ENCODE measurements around the gene CCL16.
"Not testable (repeated sequence)": the region's sequence is repeated elsewhere in the genome, so short reads cannot be mapped to it uniquely, and the experiment has no call there.

Gene CCL16

GRCh38 chr17:35981246-35981645 is at the start of gene CCL16:
Gene CCL16 (minus strand): TSS chr17:35981497. CDS start chr17:35981420, 77 bp downstream.
- H3K27ac ChIP-seq (ENCODE audit: low read length): no peak within 1 kb of the TSS
- H3K4me3 ChIP-seq (ENCODE audit: low read length in 2 of 2): no peak within 1 kb of the TSS
- H3K9ac ChIP-seq (ENCODE audit: low read length in 2 of 2): no peak within 1 kb of the TSS
- no peaks in the 10 kb centered on the region for H3K4me1 ChIP-seq (ENCODE audit: control insufficient read depth, insufficient read depth, low read length)
- H3K36me3 ChIP-seq (ENCODE audit: control insufficient read depth in 2 of 2, insufficient read depth in 2 of 2, low read length in 2 of 2): no peaks in the 10 kb centered on the region
- no peaks in the 10 kb centered on the region for H3K9me3 ChIP-seq (ENCODE audit: control insufficient read depth in 2 of 2, low read length in 2 of 2)
- H3K27me3 ChIP-seq (ENCODE audit: control insufficient read depth in 1 of 2, insufficient read depth in 2 of 2, low read length in 2 of 2): peaks cover 0 to 6% of the 10 kb centered on the region in 2 donors

GRCh38 chr17:36030956-36031355 is 49.7 kb upstream of the CCL16 start:
- no peak overlapping the region for H3K27ac ChIP-seq (ENCODE audit: low read length)

DNA sequence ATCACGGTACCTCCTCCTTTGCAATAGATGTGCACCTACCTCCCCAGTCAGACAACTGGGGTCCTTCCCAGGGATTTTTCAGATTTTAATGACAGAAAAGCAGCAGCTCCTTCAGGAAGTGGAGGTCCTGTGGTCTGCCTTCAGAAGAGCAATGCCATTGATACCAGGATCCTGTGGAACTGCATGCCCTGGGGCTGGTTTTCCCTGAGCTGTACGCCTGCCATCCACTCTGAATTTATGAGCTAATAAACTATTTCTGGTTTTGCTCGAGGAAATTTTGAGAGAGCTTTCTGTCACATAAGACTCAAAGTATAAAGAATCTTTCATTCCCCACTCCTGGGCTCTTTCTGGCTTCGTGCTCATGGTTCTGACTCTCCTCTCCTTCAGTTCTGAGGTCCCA is 46.5 kb upstream of the CCL16 start:
- Histone ChIP-seq H3K27ac (ENCODE audit: low read length) (no peak overlapping the region), H3K4me3 (ENCODE audit: low read length in 2 of 2) (no peak overlapping the region), H3K9ac (ENCODE audit: low read length in 2 of 2) (no peak overlapping the region), H3K36me3 (ENCODE audit: control insufficient read depth in 2 of 2, insufficient read depth in 2 of 2, low read length in 2 of 2) (no peaks in the 10 kb centered on the region), H3K9me3 (ENCODE audit: control insufficient read depth in 2 of 2, low read length in 2 of 2) (no peaks in the 10 kb centered on the region), H3K27me3 (ENCODE audit: control insufficient read depth in 1 of 2, insufficient read depth in 2 of 2, low read length in 2 of 2) (peaks cover 0 to 4% of the 10 kb centered on the region in 2 donors), H3K4me1 (ENCODE audit: control insufficient read depth, insufficient read depth, low read length) (no peaks in the 10 kb centered on the region)

More at GRCh38 chr17:36030956-36031355, 49.7 kb upstream of the CCL16 start:
- Histone ChIP-seq H3K4me3 (ENCODE audit: low read length in 2 of 2) (no peak overlapping the region), H3K36me3 (ENCODE audit: control insufficient read depth in 2 of 2, insufficient read depth in 2 of 2, low read length in 2 of 2) (no peaks in the 10 kb centered on the region), H3K9me3 (ENCODE audit: control insufficient read depth in 2 of 2, low read length in 2 of 2) (no peaks in the 10 kb centered on the region), H3K9ac (ENCODE audit: low read length in 2 of 2) (no peak overlapping the region), H3K27me3 (ENCODE audit: control insufficient read depth in 1 of 2, insufficient read depth in 2 of 2, low read length in 2 of 2) (no peaks in the 10 kb centered on the region), H3K4me1 (ENCODE audit: control insufficient read depth, insufficient read depth, low read length) (no peaks in the 10 kb centered on the region)

DNA sequence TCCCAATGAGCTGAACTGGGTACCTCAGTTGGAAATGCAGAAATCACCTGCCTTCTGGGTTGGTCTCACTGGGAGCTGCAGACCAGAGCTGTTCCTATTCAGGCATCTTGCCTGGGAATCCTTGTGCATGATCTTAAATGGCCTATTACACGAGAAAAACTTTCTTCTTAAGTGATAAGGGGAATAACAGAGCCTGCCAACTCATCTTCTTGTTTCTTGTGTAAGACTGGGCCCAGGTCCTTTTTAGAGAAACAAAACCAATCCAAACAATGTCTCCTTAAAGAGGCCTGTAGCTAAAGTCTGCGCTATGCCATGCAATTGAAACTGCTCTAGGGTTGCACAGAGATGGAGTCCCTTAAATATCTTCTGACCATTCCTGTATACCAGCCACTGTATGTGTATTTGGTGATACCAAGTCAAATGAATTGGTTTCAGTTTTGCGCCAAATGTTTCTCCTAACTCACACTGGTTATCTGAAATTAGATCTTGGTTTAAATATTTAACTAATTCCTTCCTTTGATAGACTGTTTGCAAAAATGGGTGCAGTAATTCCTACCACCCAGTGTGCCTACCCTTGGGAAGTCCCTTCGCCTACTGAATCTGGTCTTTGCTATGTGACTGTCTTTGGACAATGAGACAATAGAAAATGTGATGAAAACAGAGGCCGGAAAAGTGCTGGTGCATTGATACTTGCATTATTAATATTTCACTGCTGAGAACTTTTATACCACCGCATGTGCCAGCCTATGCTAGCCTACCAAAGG is 43.0 kb upstream of the CCL16 start:
- H3K27ac ChIP-seq (ENCODE audit: low read length): no peak overlapping the region
- H3K36me3 ChIP-seq (ENCODE audit: control insufficient read depth in 2 of 2, insufficient read depth in 2 of 2, low read length in 2 of 2): no peaks in the 10 kb centered on the region
- H3K9ac ChIP-seq (ENCODE audit: low read length in 2 of 2): no peak overlapping the region
- no peaks in the 10 kb centered on the region for H3K4me1 ChIP-seq (ENCODE audit: control insufficient read depth, insufficient read depth, low read length)
- H3K4me3 ChIP-seq (ENCODE audit: low read length in 2 of 2): no peak overlapping the region
- no peaks in the 10 kb centered on the region for H3K9me3 ChIP-seq (ENCODE audit: control insufficient read depth in 2 of 2, low read length in 2 of 2)
- peaks cover 0 to 4% of the 10 kb centered on the region in 2 donors for H3K27me3 ChIP-seq (ENCODE audit: control insufficient read depth in 1 of 2, insufficient read depth in 2 of 2, low read length in 2 of 2)

GRCh38 chr17:36019423-36019822 is 38.1 kb upstream of the CCL16 start:
- Histone ChIP-seq H3K9ac (ENCODE audit: low read length in 2 of 2) (no peak overlapping the region), H3K4me1 (ENCODE audit: control insufficient read depth, insufficient read depth, low read length) (no peaks in the 10 kb centered on the region), H3K27ac (ENCODE audit: low read length) (no peak overlapping the region), H3K36me3 (ENCODE audit: control insufficient read depth in 2 of 2, insufficient read depth in 2 of 2, low read length in 2 of 2) (no peaks in the 10 kb centered on the region), H3K27me3 (ENCODE audit: control insufficient read depth in 1 of 2, insufficient read depth in 2 of 2, low read length in 2 of 2) (peaks cover 0 to 7% of the 10 kb centered on the region in 2 donors), H3K4me3 (ENCODE audit: low read length in 2 of 2) (no peak overlapping the region), H3K9me3 (ENCODE audit: control insufficient read depth in 2 of 2, low read length in 2 of 2) (no peaks in the 10 kb centered on the region)

- Histone ChIP-seq H3K27ac (ENCODE audit: low read length) (no peak within 1 kb of the TSS), H3K9me3 (ENCODE audit: control insufficient read depth in 2 of 2, low read length in 2 of 2) (no peaks in the 10 kb centered on the region), H3K4me1 (ENCODE audit: control insufficient read depth, insufficient read depth, low read length) (no peaks in the 10 kb centered on the region), H3K4me3 (ENCODE audit: low read length in 2 of 2) (no peak within 1 kb of the TSS), H3K9ac (ENCODE audit: low read length in 2 of 2) (no peak within 1 kb of the TSS), H3K36me3 (ENCODE audit: control insufficient read depth in 2 of 2, insufficient read depth in 2 of 2, low read length in 2 of 2) (no peaks in the 10 kb centered on the region), H3K27me3 (ENCODE audit: control insufficient read depth in 1 of 2, insufficient read depth in 2 of 2, low read length in 2 of 2) (peaks cover 0 to 3% of the 10 kb centered on the region in 2 donors)
Measured at GRCh38 chr17:36017799-36018198, 36.5 kb upstream of the CCL16 start, which contains the start of gene CCL23. Gene CCL23 (minus strand): TSS chr17:36017972. CDS start chr17:36017897, 75 bp downstream.

DNA sequence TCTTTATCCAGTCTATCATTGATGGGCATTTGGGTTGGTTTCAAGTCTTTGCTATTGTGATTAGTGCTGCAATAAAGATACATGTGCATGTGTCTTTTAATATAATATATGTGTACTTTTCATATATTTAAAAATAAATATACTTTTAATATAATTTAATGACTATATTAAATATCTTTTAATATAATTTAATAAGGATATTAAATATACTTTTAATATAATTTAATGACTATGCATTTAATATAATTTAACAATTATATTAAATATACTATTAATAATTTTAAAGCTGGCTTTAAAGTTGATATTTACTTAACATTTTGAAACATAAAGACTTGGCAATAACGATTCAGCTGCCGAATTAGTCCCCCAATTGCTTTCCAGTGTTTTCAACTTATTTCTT is 35.3 kb upstream of the CCL16 start:
- H3K4me3 ChIP-seq (ENCODE audit: low read length in 2 of 2): no peak overlapping the region
- H3K4me1 ChIP-seq (ENCODE audit: control insufficient read depth, insufficient read depth, low read length): no peaks in the 10 kb centered on the region
- H3K9me3 ChIP-seq (ENCODE audit: control insufficient read depth in 2 of 2, low read length in 2 of 2): peaks cover 7 to 10% of the 10 kb centered on the region in 2 donors
- no peak overlapping the region for H3K9ac ChIP-seq (ENCODE audit: low read length in 2 of 2)
- no peak overlapping the region for H3K27ac ChIP-seq (ENCODE audit: low read length)
- H3K36me3 ChIP-seq (ENCODE audit: control insufficient read depth in 2 of 2, insufficient read depth in 2 of 2, low read length in 2 of 2): no peaks in the 10 kb centered on the region
- H3K27me3 ChIP-seq (ENCODE audit: control insufficient read depth in 1 of 2, insufficient read depth in 2 of 2, low read length in 2 of 2): peaks cover 0 to 6% of the 10 kb centered on the region in 2 donors

- H3K4me3 ChIP-seq (ENCODE audit: low read length in 2 of 2); H3K9ac ChIP-seq (ENCODE audit: low read length in 2 of 2); H3K4me1 ChIP-seq (ENCODE audit: control insufficient read depth, insufficient read depth, low read length); H3K27ac ChIP-seq (ENCODE audit: low read length); H3K27me3 ChIP-seq (ENCODE audit: control insufficient read depth in 1 of 2, insufficient read depth in 2 of 2, low read length in 2 of 2); H3K36me3 ChIP-seq (ENCODE audit: control insufficient read depth in 2 of 2, insufficient read depth in 2 of 2, low read length in 2 of 2): not testable (repeated sequence)
- H3K9me3 ChIP-seq (ENCODE audit: control insufficient read depth in 2 of 2, low read length in 2 of 2): peaks cover 11 to 12% of the 10 kb centered on the region in 2 donors
Measured at GRCh38 chr17:36015895-36016294, 34.6 kb upstream of the CCL16 start.

GRCh38 chr17:36014946-36015345 is 33.6 kb upstream of the CCL16 start:
- Histone ChIP-seq H3K27me3 (ENCODE audit: control insufficient read depth in 1 of 2, insufficient read depth in 2 of 2, low read length in 2 of 2) (peaks cover 0 to 6% of the 10 kb centered on the region in 2 donors), H3K27ac (ENCODE audit: low read length) (no peak overlapping the region), H3K9me3 (ENCODE audit: control insufficient read depth in 2 of 2, low read length in 2 of 2) (peaks cover 12 to 13% of the 10 kb centered on the region in 2 donors), H3K4me3 (ENCODE audit: low read length in 2 of 2) (no peak overlapping the region), H3K9ac (ENCODE audit: low read length in 2 of 2) (no peak overlapping the region), H3K4me1 (ENCODE audit: control insufficient read depth, insufficient read depth, low read length) (no peaks in the 10 kb centered on the region), H3K36me3 (ENCODE audit: control insufficient read depth in 2 of 2, insufficient read depth in 2 of 2, low read length in 2 of 2) (no peaks in the 10 kb centered on the region)

DNA sequence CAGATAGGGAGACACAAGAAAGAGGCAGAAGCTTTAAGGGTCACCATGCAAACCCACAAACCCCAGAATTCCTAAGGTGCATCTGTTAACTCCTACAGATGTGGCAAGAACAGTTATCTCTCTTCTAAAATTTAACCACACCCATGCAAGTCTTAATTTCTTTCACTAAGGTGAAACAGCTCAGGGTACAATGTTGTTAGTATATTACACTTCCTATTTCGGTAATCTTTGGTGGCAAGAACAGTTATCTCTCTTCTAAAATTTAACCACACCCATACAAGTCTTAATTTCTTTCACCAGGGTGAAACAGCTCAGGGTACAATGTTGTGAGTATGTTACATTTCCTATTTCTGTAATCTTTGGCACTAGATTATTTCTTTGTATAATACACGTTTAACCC is 29.9 kb upstream of the CCL16 start:
- Histone ChIP-seq H3K9ac (ENCODE audit: low read length in 2 of 2) (no peak overlapping the region), H3K4me3 (ENCODE audit: low read length in 2 of 2) (no peak overlapping the region), H3K36me3 (ENCODE audit: control insufficient read depth in 2 of 2, insufficient read depth in 2 of 2, low read length in 2 of 2) (no peaks in the 10 kb centered on the region), H3K9me3 (ENCODE audit: control insufficient read depth in 2 of 2, low read length in 2 of 2) (peaks cover 13 to 23% of the 10 kb centered on the region in 2 donors), H3K27me3 (ENCODE audit: control insufficient read depth in 1 of 2, insufficient read depth in 2 of 2, low read length in 2 of 2) (peaks cover 0 to 3% of the 10 kb centered on the region in 2 donors), H3K27ac (ENCODE audit: low read length) (no peak overlapping the region), H3K4me1 (ENCODE audit: control insufficient read depth, insufficient read depth, low read length) (no peaks in the 10 kb centered on the region)

- H3K27me3 ChIP-seq (ENCODE audit: control insufficient read depth in 1 of 2, insufficient read depth in 2 of 2, low read length in 2 of 2): peaks cover 0 to 3% of the 10 kb centered on the region in 2 donors
- H3K36me3 ChIP-seq (ENCODE audit: control insufficient read depth in 2 of 2, insufficient read depth in 2 of 2, low read length in 2 of 2): no peaks in the 10 kb centered on the region
- peaks cover 13 to 23% of the 10 kb centered on the region in 2 donors for H3K9me3 ChIP-seq (ENCODE audit: control insufficient read depth in 2 of 2, low read length in 2 of 2)
- no peak overlapping the region for H3K4me3 ChIP-seq (ENCODE audit: low read length in 2 of 2)
- H3K9ac ChIP-seq (ENCODE audit: low read length in 2 of 2): no peak overlapping the region
- H3K4me1 ChIP-seq (ENCODE audit: control insufficient read depth, insufficient read depth, low read length): no peaks in the 10 kb centered on the region
- H3K27ac ChIP-seq (ENCODE audit: low read length): no peak overlapping the region
Measured at GRCh38 chr17:36008998-36009665, 27.8 kb upstream of the CCL16 start.
